ENCODE results near the gene CNTNAP2.

Gene CNTNAP2

GRCh38 chr7:147968046-147968610 lies 1851.5 kb downstream of the CNTNAP2 start:
- no peak for DNase-seq
- Mint-ChIP-seq H3K27ac (no peak overlapping the region), H3K27me3 (no peaks in the 10 kb centered on the region), H3K36me3 (no peaks in the 10 kb centered on the region), H3K9me3 (no peaks in the 10 kb centered on the region), H3K4me3 (no peak overlapping the region), H3K4me1 (no peaks in the 10 kb centered on the region)
- CTCF ChIA-PET = no interaction called here

DNA sequence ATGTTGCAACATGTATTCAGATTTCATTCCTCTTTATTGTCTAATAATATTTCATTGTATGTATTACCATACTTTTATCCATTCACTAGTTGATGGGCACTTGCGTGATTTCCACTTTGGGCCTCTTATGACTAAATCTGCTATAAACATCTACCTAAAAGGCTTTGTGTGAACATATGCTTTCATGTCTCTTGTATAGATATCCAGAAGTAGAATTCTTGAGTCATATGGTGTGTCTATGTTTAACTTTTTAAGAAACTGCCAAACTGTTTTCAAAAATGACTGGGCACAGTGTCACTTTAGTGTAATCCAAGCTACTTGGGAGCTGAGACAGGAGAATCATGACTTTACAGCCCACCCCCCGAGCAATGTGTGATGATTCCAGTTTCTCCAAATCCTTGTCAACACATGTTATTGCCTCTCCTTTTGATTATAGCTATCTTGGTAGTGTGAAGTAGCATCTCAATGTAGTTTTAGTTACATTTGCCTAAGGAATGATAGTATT lies 1855.1 kb downstream of the CNTNAP2 start:
- Mint-ChIP-seq H3K27ac (no peak overlapping the region), H3K4me3 (no peak overlapping the region), H3K27me3 (no peaks in the 10 kb centered on the region), H3K9me3 (no peaks in the 10 kb centered on the region), H3K4me1 (no peaks in the 10 kb centered on the region), H3K36me3 (no peaks in the 10 kb centered on the region)
- CTCF ChIA-PET = no interaction called here
- no peak for DNase-seq

GRCh38 chr7:147978201-147978600 lies 1861.6 kb downstream of the CNTNAP2 start:
- no peaks in the 10 kb centered on the region for H3K27me3 Mint-ChIP-seq
- H3K4me1 Mint-ChIP-seq = no peaks in the 10 kb centered on the region
- no peak overlapping the region for H3K4me3 Mint-ChIP-seq
- DNase-seq = no peak
- H3K9me3 Mint-ChIP-seq = peaks cover 1% of the 10 kb centered on the region
- H3K27ac Mint-ChIP-seq = no peak overlapping the region
- CTCF ChIA-PET = no interaction called here
- H3K36me3 Mint-ChIP-seq = no peaks in the 10 kb centered on the region

DNA sequence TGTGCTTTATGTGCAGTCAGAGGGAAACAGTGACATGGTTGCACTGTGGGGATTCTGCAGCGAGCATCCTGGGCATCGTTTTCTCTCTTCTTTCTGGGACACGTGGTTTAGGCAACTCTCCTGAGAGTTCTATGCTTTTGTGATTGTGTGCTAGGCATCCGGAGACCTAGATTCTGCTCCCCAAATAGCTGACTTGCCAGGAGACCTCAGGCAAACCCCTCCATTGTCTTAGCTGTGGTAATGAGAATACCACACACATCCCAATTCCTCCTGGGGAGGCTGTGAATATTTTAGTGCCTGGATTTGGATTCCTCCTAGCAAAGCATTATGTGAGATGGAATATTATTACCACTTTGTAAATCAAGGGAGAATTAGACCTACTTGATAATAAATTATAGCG lies 1862.0 kb downstream of the CNTNAP2 start:
- H3K27ac Mint-ChIP-seq = no peak overlapping the region
- DNase-seq = no peak
- H3K9me3 Mint-ChIP-seq = peaks cover 1% of the 10 kb centered on the region
- H3K4me3 Mint-ChIP-seq = no peak overlapping the region
- H3K27me3 Mint-ChIP-seq = no peaks in the 10 kb centered on the region
- CTCF ChIA-PET = no interaction called here
- no peaks in the 10 kb centered on the region for H3K36me3 Mint-ChIP-seq
- no peaks in the 10 kb centered on the region for H3K4me1 Mint-ChIP-seq

GRCh38 chr7:147980826-147981813 lies 1864.5 kb downstream of the CNTNAP2 start:
- no peak overlapping the region for H3K27ac Mint-ChIP-seq
- peaks cover 1% of the 10 kb centered on the region for H3K9me3 Mint-ChIP-seq
- CTCF ChIA-PET = no interaction called here
- H3K36me3 Mint-ChIP-seq = no peaks in the 10 kb centered on the region
- DNase-seq = no peak
- no peak overlapping the region for H3K4me3 Mint-ChIP-seq
- no peaks in the 10 kb centered on the region for H3K27me3 Mint-ChIP-seq
- no peaks in the 10 kb centered on the region for H3K4me1 Mint-ChIP-seq

- H3K36me3 Mint-ChIP-seq = no peaks in the 10 kb centered on the region
- CTCF ChIA-PET = no interaction called here
- no peaks in the 10 kb centered on the region for H3K4me1 Mint-ChIP-seq
- DNase-seq = no peak
- no peak overlapping the region for H3K4me3 Mint-ChIP-seq
- H3K9me3 Mint-ChIP-seq = peaks cover 1% of the 10 kb centered on the region
- no peak overlapping the region for H3K27ac Mint-ChIP-seq
- H3K27me3 Mint-ChIP-seq = no peaks in the 10 kb centered on the region
These were observed 1865.7 kb downstream of the CNTNAP2 start for GRCh38 chr7:147982307-147982706.

- Mint-ChIP-seq H3K27me3 (no peaks in the 10 kb centered on the region), H3K27ac (no peak overlapping the region), H3K4me3 (no peak overlapping the region), H3K4me1 (no peaks in the 10 kb centered on the region), H3K9me3 (peaks cover 1% of the 10 kb centered on the region), H3K36me3 (no peaks in the 10 kb centered on the region)
- CTCF ChIA-PET = no interaction called here
- no peak for DNase-seq
These were observed 1867.7 kb downstream of the CNTNAP2 start for GRCh38 chr7:147984265-147984664.

DNA sequence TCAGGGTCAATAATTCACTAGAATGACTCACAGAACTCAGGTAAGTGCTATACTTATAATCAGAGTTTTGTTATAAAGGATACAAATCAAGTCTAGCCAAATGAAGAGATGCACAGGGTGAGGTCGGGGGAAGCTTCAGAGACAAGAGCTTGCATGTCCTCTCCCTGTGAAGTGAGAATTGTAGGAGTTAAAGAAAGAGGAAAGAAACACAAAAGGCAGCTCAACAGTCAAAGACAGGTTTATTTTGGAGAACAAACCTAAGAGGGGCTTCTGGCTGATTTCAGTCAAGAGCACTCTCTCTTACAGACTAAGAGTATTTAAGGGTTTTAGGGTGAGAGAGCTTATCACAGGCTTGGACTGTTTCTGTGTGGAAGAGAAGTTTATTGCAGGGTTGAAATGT lies 1873.5 kb downstream of the CNTNAP2 start:
- CTCF ChIA-PET = no interaction called here
- no peaks in the 10 kb centered on the region for H3K27me3 Mint-ChIP-seq
- DNase-seq = no peak

GRCh38 chr7:147990942-147991341 lies 1874.3 kb downstream of the CNTNAP2 start:
- Mint-ChIP-seq H3K36me3 (no peaks in the 10 kb centered on the region), H3K4me1 (no peaks in the 10 kb centered on the region), H3K9me3 (no peaks in the 10 kb centered on the region), H3K4me3 (no peak overlapping the region), H3K27ac (no peak overlapping the region), H3K27me3 (no peaks in the 10 kb centered on the region)
- CTCF ChIA-PET = no interaction called here
- no peak for DNase-seq

More for the DNA sequence above, 1873.5 kb downstream of the CNTNAP2 start:
- no peak overlapping the region for H3K4me3 Mint-ChIP-seq
- H3K9me3 Mint-ChIP-seq = no peaks in the 10 kb centered on the region
- H3K4me1 Mint-ChIP-seq = no peaks in the 10 kb centered on the region
- H3K36me3 Mint-ChIP-seq = no peaks in the 10 kb centered on the region
- no peak overlapping the region for H3K27ac Mint-ChIP-seq

DNA sequence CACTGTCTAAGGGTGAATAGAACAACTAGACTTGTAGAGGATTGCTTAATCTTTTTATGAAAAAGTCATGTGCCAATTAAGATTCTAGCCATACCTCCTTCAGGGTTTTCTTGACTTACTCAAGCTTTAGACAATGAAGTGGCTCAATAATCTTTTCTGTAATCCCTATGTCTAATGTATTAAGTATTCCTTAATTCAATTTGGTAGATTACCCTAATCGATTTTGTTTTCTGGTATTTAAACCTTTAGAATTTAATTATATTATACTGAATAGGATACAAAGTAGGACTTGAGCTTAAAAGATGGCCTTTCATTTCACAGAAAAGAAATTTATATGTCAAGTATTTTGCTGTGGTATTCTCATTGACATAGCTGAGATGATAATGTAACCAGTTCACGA lies 1876.1 kb downstream of the CNTNAP2 start:
- no peaks in the 10 kb centered on the region for H3K36me3 Mint-ChIP-seq
- H3K4me1 Mint-ChIP-seq = no peaks in the 10 kb centered on the region
- CTCF ChIA-PET = no interaction called here
- no peaks in the 10 kb centered on the region for H3K27me3 Mint-ChIP-seq
- DNase-seq = no peak
- no peaks in the 10 kb centered on the region for H3K9me3 Mint-ChIP-seq
- H3K4me3 Mint-ChIP-seq = no peak overlapping the region
- H3K27ac Mint-ChIP-seq = no peak overlapping the region

DNA sequence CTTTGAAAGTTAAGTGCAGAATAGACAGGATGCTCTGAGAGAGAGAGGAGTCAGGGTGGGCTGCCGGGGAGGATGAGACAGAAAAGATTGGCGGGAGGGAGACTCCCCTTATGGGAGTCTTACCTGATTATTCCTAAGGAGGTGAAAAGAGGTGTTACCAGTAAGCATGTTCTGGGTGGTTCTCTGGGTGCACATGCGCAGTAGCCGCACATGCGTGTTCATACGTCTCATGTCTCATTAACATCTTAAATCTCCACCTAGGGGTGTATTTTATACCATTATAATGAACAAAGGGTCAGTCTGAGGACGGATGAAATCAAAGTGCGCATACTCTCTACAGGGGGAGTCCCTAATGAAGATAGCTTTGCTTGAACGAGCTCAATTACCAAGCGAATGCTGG lies 1881.0 kb downstream of the CNTNAP2 start:
- Mint-ChIP-seq H3K36me3 (no peaks in the 10 kb centered on the region), H3K4me3 (no peak overlapping the region), H3K27ac (no peak overlapping the region), H3K27me3 (no peaks in the 10 kb centered on the region), H3K4me1 (no peaks in the 10 kb centered on the region), H3K9me3 (no peaks in the 10 kb centered on the region)
- CTCF ChIA-PET = no interaction called here
- no peak for DNase-seq

DNA sequence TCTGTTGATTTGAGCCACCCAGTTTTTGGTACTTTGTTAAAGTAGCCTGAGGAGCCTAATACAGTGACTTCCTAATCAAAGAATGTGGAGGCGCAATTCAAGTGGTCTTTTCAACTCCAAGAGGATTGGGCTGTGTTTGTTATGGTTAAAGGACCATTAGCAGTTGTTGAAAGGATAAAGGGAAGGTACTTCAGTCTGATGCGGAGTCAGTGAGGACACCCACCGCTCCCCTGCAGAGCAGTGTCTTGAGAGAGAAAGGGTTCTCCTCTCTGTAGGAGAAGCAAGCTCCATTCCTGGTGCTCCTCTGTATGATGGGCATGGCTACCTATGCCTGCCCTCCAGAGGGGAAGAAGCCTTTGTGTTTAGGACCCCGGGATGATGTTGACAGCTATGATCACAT lies 1883.4 kb downstream of the CNTNAP2 start:
- CTCF ChIA-PET = no interaction called here
- Mint-ChIP-seq H3K27ac (no peak overlapping the region), H3K36me3 (no peaks in the 10 kb centered on the region), H3K9me3 (no peaks in the 10 kb centered on the region), H3K4me1 (no peaks in the 10 kb centered on the region), H3K4me3 (no peak overlapping the region), H3K27me3 (no peaks in the 10 kb centered on the region)
- DNase-seq = no peak

DNA sequence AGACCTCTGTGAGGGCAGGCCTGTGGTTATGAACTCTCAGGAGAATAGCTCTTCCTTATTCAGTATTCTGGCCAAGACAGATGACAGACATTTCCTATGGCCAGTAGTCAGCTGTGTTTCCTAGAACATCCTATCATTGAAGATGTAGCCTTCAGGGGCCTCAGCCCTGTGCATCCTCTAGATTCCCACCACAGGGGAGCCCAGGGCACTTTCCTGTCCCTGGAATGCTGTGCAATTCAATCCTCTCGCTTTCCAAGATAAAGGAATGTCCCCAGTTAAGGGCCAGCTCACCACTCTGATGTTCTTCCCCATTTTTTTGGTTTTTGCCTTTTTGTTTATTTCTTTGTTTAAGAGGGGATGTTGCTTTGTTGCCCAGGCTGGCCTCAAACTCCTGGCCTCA lies 1895.2 kb downstream of the CNTNAP2 start:
- H3K4me3 Mint-ChIP-seq = no peak overlapping the region
- no peak for DNase-seq
- no peaks in the 10 kb centered on the region for H3K4me1 Mint-ChIP-seq
- no peaks in the 10 kb centered on the region for H3K27me3 Mint-ChIP-seq
- no peaks in the 10 kb centered on the region for H3K36me3 Mint-ChIP-seq
- H3K9me3 Mint-ChIP-seq = no peaks in the 10 kb centered on the region
- CTCF ChIA-PET = no interaction called here
- no peak overlapping the region for H3K27ac Mint-ChIP-seq

DNA sequence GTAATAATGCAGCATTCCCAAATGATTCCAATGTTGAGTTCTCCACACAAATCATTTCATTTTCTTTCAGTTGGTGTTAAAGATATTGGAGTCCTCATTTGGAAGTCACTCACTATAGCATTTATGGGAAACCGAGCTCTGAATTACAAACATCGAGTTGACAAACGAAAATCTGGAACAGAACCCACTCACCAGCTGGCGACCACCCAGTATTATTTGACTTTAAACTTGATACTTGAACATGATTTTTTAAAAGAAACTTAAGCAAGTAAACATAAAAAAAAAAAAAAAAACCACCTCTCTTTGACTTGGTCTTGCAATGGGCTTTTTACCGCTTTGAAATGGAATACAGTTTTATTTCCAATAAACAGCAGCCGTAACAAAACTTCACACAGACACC lies 1897.4 kb downstream of the CNTNAP2 start:
- Mint-ChIP-seq H3K4me3 (no peak overlapping the region), H3K9me3 (no peaks in the 10 kb centered on the region), H3K27ac (no peak overlapping the region), H3K27me3 (no peaks in the 10 kb centered on the region), H3K36me3 (no peaks in the 10 kb centered on the region), H3K4me1 (no peaks in the 10 kb centered on the region)
- CTCF ChIA-PET = no interaction called here
- no peak for DNase-seq

DNA sequence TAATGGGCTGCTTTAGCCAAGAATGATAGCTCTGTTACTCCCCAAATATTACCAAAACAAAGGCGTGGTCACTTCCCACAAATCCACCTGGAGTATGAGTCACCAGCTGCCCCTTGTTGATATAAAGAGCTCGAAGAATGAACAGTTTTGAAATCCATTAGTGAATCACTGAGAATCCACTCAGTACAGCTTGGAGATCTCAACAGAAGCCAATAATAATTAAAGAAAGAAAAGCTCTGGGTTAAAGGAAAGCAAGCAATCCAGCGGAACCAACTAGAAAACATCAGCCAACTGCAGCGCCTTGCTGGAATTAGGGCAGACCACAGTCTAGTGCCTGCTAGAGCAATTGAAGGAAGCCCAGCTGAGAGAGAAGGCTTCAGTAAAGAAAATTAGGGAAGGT lies 1897.9 kb downstream of the CNTNAP2 start:
- no peaks in the 10 kb centered on the region for H3K4me1 Mint-ChIP-seq
- H3K9me3 Mint-ChIP-seq = no peaks in the 10 kb centered on the region
- H3K27me3 Mint-ChIP-seq = no peaks in the 10 kb centered on the region
- CTCF ChIA-PET = no interaction called here
- no peak overlapping the region for H3K27ac Mint-ChIP-seq
- DNase-seq = no peak
- no peak overlapping the region for H3K4me3 Mint-ChIP-seq
- H3K36me3 Mint-ChIP-seq = no peaks in the 10 kb centered on the region
